Hepatocyte (in vitro differentiated cells): ENCODE results near the gene SEMA5A. TPM values are rescaled to one million over a fixed set of nuclear protein-coding genes. Genes with fewer than 3 reads are reported as not detected.

Experiments used
- DNase-seq: peaks from one replicate; pipeline ENCODE4 v3.0.0-alpha.2; 2016; ENCODE audit warnings: low spot score
- H2AFZ ChIP-seq: fragments of 200-600 bp; sonication (generic); 2 replicates; pipeline ENCODE4 v1.6.0; 2016; ENCODE audit warnings: antibody characterized with exemption, mild to moderate bottlenecking
- H3K27ac ChIP-seq: fragments of 200-600 bp; sonication (generic); 2 replicates; pipeline ENCODE4 v1.5.1; 2016; ENCODE audit warnings: mild to moderate bottlenecking
- H3K27me3 ChIP-seq: fragments of 200-600 bp; sonication (generic); 2 replicates; pipeline ENCODE4 v1.6.1; 2016
- H3K36me3 ChIP-seq: fragments of 200-600 bp; sonication (generic); replicated peaks from 2 replicates; pipeline ENCODE4 v1.5.1; 2016; ENCODE audit warnings: low read depth; ENCODE audit not compliant: insufficient read depth
- H3K4me1 ChIP-seq: fragments of 200-600 bp; sonication (generic); 2 replicates; pipeline ENCODE4 v1.5.1; 2016; ENCODE audit warnings: mild to moderate bottlenecking, moderate library complexity; ENCODE audit not compliant: insufficient read depth
- H3K4me2 ChIP-seq: fragments of 200-600 bp; sonication (generic); 2 replicates; pipeline ENCODE4 v1.6.0; 2016
- H3K4me3 ChIP-seq: fragments of 200-600 bp; sonication (generic); 2 replicates; pipeline ENCODE4 v1.5.1; 2016; ENCODE audit warnings: mild to moderate bottlenecking
- H3K79me2 ChIP-seq: fragments of 200-600 bp; sonication (generic); 2 replicates; pipeline ENCODE4 v1.6.0; 2017; ENCODE audit warnings: mild to moderate bottlenecking
- H3K9me2 ChIP-seq: fragments of 200-600 bp; sonication (generic); replicated peaks from 2 replicates; pipeline ENCODE4 v1.6.0; 2017; ENCODE audit warnings: mild to moderate bottlenecking; ENCODE audit not compliant: insufficient read depth
- H3K9me3 ChIP-seq: fragments of 200-600 bp; sonication (generic); 2 replicates; pipeline ENCODE4 v1.5.1; 2016; ENCODE audit warnings: low read depth, mild to moderate bottlenecking
- H4K20me1 ChIP-seq: fragments of 200-600 bp; sonication (generic); 2 replicates; pipeline ENCODE4 v1.6.0; 2016; ENCODE audit warnings: mild to moderate bottlenecking; ENCODE audit not compliant: insufficient read depth, poor library complexity, severe bottlenecking
- CTCF ChIP-seq: fragments of 200-600 bp; sonication (generic); IDR thresholded peaks from 2 replicates; pipeline ENCODE4 v1.5.1; 2016; ENCODE audit warnings: antibody characterized with exemption, mild to moderate bottlenecking; ENCODE audit not compliant: poor library complexity
- EZH2 ChIP-seq: fragments of 200-600 bp; sonication (generic); IDR thresholded peaks from 2 replicates; pipeline ENCODE4 v1.6.1; 2016; ENCODE audit warnings: antibody characterized with exemption, mild to moderate bottlenecking, borderline replicate concordance
- EZH2phosphoT487 ChIP-seq: fragments of 200-600 bp; sonication (generic); IDR thresholded peaks from one replicate; pipeline ENCODE4 v1.6.1; 2018; ENCODE audit warnings: antibody characterized with exemption, mild to moderate bottlenecking, low read depth, moderate library complexity; ENCODE audit not compliant: unreplicated experiment, severe bottlenecking
- WGBS: methylation state at CpG from one replicate; pipeline ENCODE4 v1.1.6; 2016; ENCODE audit warnings: low lambda C conversion rate; ENCODE audit errors: missing lambda C conversion rate; 5-methylcytosine and 5-hydroxymethylcytosine counted together
- polyA plus RNA-seq: library from polyadenylated mRNA; unstranded; fragments of >200 nt; fragmentation: Nextera tagmentation; extraction: Ambion mirVana; gene quantifications from 2 replicates; pipeline ENCODE4 v1.2.1, GENCODE V29; 2016
- total RNA-seq: library from RNA; depleted of rRNA; stranded (reverse); fragments of >200 nt; gene quantifications from 2 replicates; pipeline ENCODE4 v1.2.3, GENCODE V29; 2014

Gene SEMA5A
- total and polyA plus RNA-seq, 2 experiments from 2014 or later: 10.7 to 21.7 TPM

- H3K9me2 ChIP-seq: no peaks in the 10 kb centered on the region
- no peak overlapping the region for H2AFZ ChIP-seq
- 57% methylated on average over 4 of the region's 4 CpGs for WGBS
Observed at GRCh38 chr5:9338796-9339195, 207.1 kb downstream of the SEMA5A start.

DNA sequence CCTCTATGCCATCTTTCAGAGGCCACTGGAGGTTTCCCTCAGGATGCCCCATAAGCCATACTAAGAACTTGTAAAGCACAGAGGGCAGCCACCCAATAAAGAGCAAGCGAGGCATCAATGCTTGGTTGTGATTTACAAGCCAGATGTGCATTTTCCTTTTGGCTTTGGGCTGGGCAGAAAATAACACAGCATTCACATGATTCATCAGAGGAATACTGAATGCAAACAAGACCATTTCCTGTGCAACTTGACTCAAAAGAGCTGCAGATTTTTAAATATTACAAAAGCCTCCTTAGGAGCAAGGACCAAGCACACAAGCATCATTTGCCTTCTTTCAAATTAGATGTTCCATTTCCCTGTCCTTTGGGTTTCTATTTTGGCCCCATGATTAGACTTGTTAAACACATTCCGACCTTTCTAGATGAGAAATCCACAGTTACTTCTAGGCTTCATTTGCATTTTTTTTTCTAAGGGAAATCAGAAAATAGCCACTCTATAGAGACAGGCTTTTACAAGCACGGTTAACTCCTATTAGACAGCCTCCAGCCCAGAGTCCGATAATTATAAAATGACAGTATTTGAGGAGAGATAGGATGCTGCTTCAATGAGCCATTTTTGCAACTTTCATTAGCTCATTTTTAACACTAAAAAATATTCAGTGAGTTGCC lies 207.8 kb downstream of the SEMA5A start:
- no peaks in the 10 kb centered on the region for H3K36me3 ChIP-seq
- peak overlapping the region; percentile 65 for H3K27ac ChIP-seq
- WGBS: 62% methylated on average over 4 of the region's 4 CpGs
- H2AFZ ChIP-seq: no peak overlapping the region
- TF ChIP-seq CTCF: no peak
- peaks cover 8% of the 10 kb centered on the region for H3K4me1 ChIP-seq
- no peaks in the 10 kb centered on the region for H3K9me2 ChIP-seq
- no peaks in the 10 kb centered on the region for H4K20me1 ChIP-seq
- H3K27me3 ChIP-seq: no peaks in the 10 kb centered on the region
- peak overlapping the region; percentile 28 for H3K4me2 ChIP-seq
- no peaks in the 10 kb centered on the region for H3K79me2 ChIP-seq
- H3K4me3 ChIP-seq: no peak overlapping the region
- DNase-seq: peak; percentile 32
- H3K9me3 ChIP-seq: no peaks in the 10 kb centered on the region

More at GRCh38 chr5:9338796-9339195, 207.1 kb downstream of the SEMA5A start:
- TF ChIP-seq EZH2 (no peak), EZH2phosphoT487 (no peak), CTCF (no peak)
- Histone ChIP-seq H3K9me3 (no peaks in the 10 kb centered on the region), H3K4me2 (peak overlapping the region; percentile 28), H3K79me2 (no peaks in the 10 kb centered on the region), H3K27me3 (no peaks in the 10 kb centered on the region), H3K4me1 (peaks cover 8% of the 10 kb centered on the region), H3K4me3 (no peak overlapping the region), H4K20me1 (no peaks in the 10 kb centered on the region), H3K27ac (peak overlapping the region; percentile 65), H3K36me3 (no peaks in the 10 kb centered on the region)
- no peak for DNase-seq

- H3K27ac ChIP-seq: no peak overlapping the region
- H3K9me3 ChIP-seq: no peaks in the 10 kb centered on the region
- H3K27me3 ChIP-seq: no peaks in the 10 kb centered on the region
- H3K9me2 ChIP-seq: no peaks in the 10 kb centered on the region
- H3K36me3 ChIP-seq: no peaks in the 10 kb centered on the region
- no peak for DNase-seq
- H4K20me1 ChIP-seq: no peaks in the 10 kb centered on the region
- H3K4me2 ChIP-seq: no peak overlapping the region
- TF ChIP-seq CTCF: no peak
- TF ChIP-seq EZH2: no peak
- no peak for TF ChIP-seq EZH2phosphoT487
- no peak overlapping the region for H2AFZ ChIP-seq
- H3K4me3 ChIP-seq: no peak overlapping the region
- WGBS: 94% methylated on average over 2 of the region's 2 CpGs
- H3K79me2 ChIP-seq: no peaks in the 10 kb centered on the region
- peaks cover 8% of the 10 kb centered on the region for H3K4me1 ChIP-seq
Observed at GRCh38 chr5:9335754-9336495, 209.9 kb downstream of the SEMA5A start.
